ENCODE results near the gene PARP4.
"Not testable (repeated sequence)": the region's sequence is repeated elsewhere in the genome, so short reads cannot be mapped to it uniquely, and the experiment has no call there.

Gene PARP4

GRCh38 chr13:24473686-24474085, 38.9 kb downstream of the PARP4 start:
- TF ChIP-seq CTCF (IDR thresholded peaks at IDR 0.05; ENCODE audit: extremely low read depth, missing control alignments): no peak
- no peak for DNase-seq (ENCODE audit: low spot score)

GRCh38 chr13:24472129-24472528, 40.4 kb downstream of the PARP4 start:
- not testable (repeated sequence) for DNase-seq (ENCODE audit: low spot score)

- no peak for DNase-seq (ENCODE audit: low spot score)
- no peak for TF ChIP-seq CTCF (IDR thresholded peaks at IDR 0.05; ENCODE audit: extremely low read depth, missing control alignments)
Observed at GRCh38 chr13:24463078-24463477, 49.5 kb downstream of the PARP4 start.

DNA sequence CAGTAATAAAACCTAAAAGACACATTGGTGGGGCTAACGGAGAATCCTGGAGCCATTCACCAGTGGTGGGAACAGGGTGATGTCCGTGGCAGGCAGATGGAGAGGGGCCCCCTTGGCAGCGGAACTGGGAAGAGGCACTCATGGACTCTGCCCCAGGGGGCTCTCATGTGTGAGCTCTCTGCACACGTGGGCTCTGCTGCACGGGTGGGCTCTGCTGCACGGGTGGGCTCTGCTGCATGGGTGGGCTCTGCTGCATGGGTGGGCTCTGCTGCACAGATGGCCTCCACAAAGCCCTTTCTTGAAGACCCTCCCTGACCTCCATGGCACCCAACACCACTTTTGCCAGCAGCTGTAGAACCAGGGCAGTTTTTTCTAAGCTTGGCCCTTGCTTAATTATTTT, 52.3 kb downstream of the PARP4 start:
- DNase-seq (ENCODE audit: low spot score): no peak
- TF ChIP-seq CTCF (IDR thresholded peaks at IDR 0.05; ENCODE audit: extremely low read depth, missing control alignments): no peak

GRCh38 chr13:24459726-24460125, 52.9 kb downstream of the PARP4 start:
- TF ChIP-seq CTCF (IDR thresholded peaks at IDR 0.05; ENCODE audit: extremely low read depth, missing control alignments): no peak
- no peak for DNase-seq (ENCODE audit: low spot score)

GRCh38 chr13:24459234-24459633, 53.3 kb downstream of the PARP4 start:
- TF ChIP-seq CTCF (IDR thresholded peaks at IDR 0.05; ENCODE audit: extremely low read depth, missing control alignments): no peak
- DNase-seq (ENCODE audit: low spot score): peak; percentile 59

GRCh38 chr13:24458736-24459135, 53.8 kb downstream of the PARP4 start:
- no peak for TF ChIP-seq CTCF (IDR thresholded peaks at IDR 0.05; ENCODE audit: extremely low read depth, missing control alignments)
- no peak for DNase-seq (ENCODE audit: low spot score)

GRCh38 chr13:24456396-24456795, 56.2 kb downstream of the PARP4 start:
- DNase-seq (ENCODE audit: low spot score): no peak
- TF ChIP-seq CTCF (IDR thresholded peaks at IDR 0.05; ENCODE audit: extremely low read depth, missing control alignments): no peak
